GM13976 (cell line): ENCODE data around the gene ANKRD36.
A peak's percentile ranks its signal among the peaks of the same experiment; 100 is the strongest.
"Not testable (repeated sequence)": the region's sequence is repeated elsewhere in the genome, so short reads cannot be mapped to it uniquely, and the experiment has no call there.

Source experiments
- DNase-seq: peaks from one replicate; pipeline ENCODE4 v3.0.0; 2012; ENCODE audit warnings: low spot score
- CTCF ChIP-seq: IDR thresholded peaks from 2 replicates; pipeline ENCODE4 v1.5.1; 2012; ENCODE audit warnings: borderline replicate concordance, mild to moderate bottlenecking; ENCODE audit not compliant: insufficient read depth; ENCODE audit errors: extremely low read depth, missing control alignments, control extremely low read depth
- in situ Hi-C: fragments of 300-500 bp; cut with MboI; formaldehyde crosslinking; loops from one replicate; pipeline ENCODE4 v1.12.0; 2022; ENCODE audit warnings: low sequenced_read_pairs, mixed read lengths, inconsistent platforms; ENCODE audit not compliant: unreplicated experiment

ANKRD36 gene

GRCh38 chr2:97113050-97113881, at the start of gene ANKRD36:
Gene ANKRD36, plus strand, starts transcription at chr2:97113153. Its CDS starts 587 bp downstream, at chr2:97113740.
- TF ChIP-seq CTCF: peak; percentile 83
- peak; percentile 76 for DNase-seq
- in situ Hi-C loops: loop anchor here (25.0 kb wide), 1 partner anchor 151 kb away; no protein-coding TSS in a partner anchor

GRCh38 chr2:97066030-97066429, 46.9 kb upstream of the ANKRD36 start:
- in situ Hi-C loops, DNase-seq: not testable (repeated sequence)

GRCh38 chr2:97067279-97068004, 45.5 kb upstream of the ANKRD36 start:
- in situ Hi-C loops: no loop called here
- no peak for DNase-seq
- TF ChIP-seq CTCF: no peak

GRCh38 chr2:97068074-97068473, 44.9 kb upstream of the ANKRD36 start:
- DNase-seq: no peak
- TF ChIP-seq CTCF: no peak
- in situ Hi-C loops: no loop called here

GRCh38 chr2:97068722-97069121, 44.2 kb upstream of the ANKRD36 start:
- in situ Hi-C loops, DNase-seq: not testable (repeated sequence)

- DNase-seq, in situ Hi-C loops: not testable (repeated sequence)
These were observed 42.0 kb upstream of the ANKRD36 start for GRCh38 chr2:97070915-97071314.

GRCh38 chr2:97077213-97077612, 35.7 kb upstream of the ANKRD36 start:
- DNase-seq, in situ Hi-C loops: not testable (repeated sequence)

GRCh38 chr2:97080855-97081254, 32.1 kb upstream of the ANKRD36 start:
- in situ Hi-C loops: not testable (repeated sequence)

GRCh38 chr2:97082206-97082605, 30.7 kb upstream of the ANKRD36 start:
- DNase-seq, in situ Hi-C loops: not testable (repeated sequence)

More at GRCh38 chr2:97080855-97081254, 32.1 kb upstream of the ANKRD36 start:
- not testable (repeated sequence) for DNase-seq

- DNase-seq, in situ Hi-C loops: not testable (repeated sequence)
These were observed 29.4 kb upstream of the ANKRD36 start for GRCh38 chr2:97083516-97083915.

- DNase-seq, in situ Hi-C loops: not testable (repeated sequence)
These were observed 27.9 kb upstream of the ANKRD36 start for GRCh38 chr2:97085093-97085492.

- DNase-seq, in situ Hi-C loops: not testable (repeated sequence)
These were observed 24.2 kb upstream of the ANKRD36 start for GRCh38 chr2:97088706-97089105.

GRCh38 chr2:97092946-97093345, 20.0 kb upstream of the ANKRD36 start:
- in situ Hi-C loops, DNase-seq: not testable (repeated sequence)

GRCh38 chr2:97093983-97094771, 18.8 kb upstream of the ANKRD36 start:
- DNase-seq, in situ Hi-C loops: not testable (repeated sequence)
